Fibroblast of upper back skin (primary cell): ENCODE data around the gene PDE7B.

Experiments
- DNase-seq: peaks from one replicate; pipeline ENCODE4 v3.0.0-alpha.2; 2013

The PDE7B gene

GRCh38 chr6:135851442-135852271 lies at the start of gene PDE7B:
Gene PDE7B (plus strand): TSS chr6:135851701.
- DNase-seq: peak; percentile 98

- DNase-seq: no peak
Observed at GRCh38 chr6:135801755-135802465, 49.6 kb upstream of the PDE7B start.

- no peak for DNase-seq
Observed at GRCh38 chr6:135810486-135810885, 41.0 kb upstream of the PDE7B start.

- no peak for DNase-seq
Observed at GRCh38 chr6:135811170-135811569, 40.3 kb upstream of the PDE7B start.

- peak; percentile 44 for DNase-seq
Observed at GRCh38 chr6:135811644-135812526, 39.6 kb upstream of the PDE7B start.

- DNase-seq: no peak
Observed at GRCh38 chr6:135813401-135813800, 38.1 kb upstream of the PDE7B start.

GRCh38 chr6:135814043-135814442 lies 37.5 kb upstream of the PDE7B start:
- DNase-seq: no peak

GRCh38 chr6:135815216-135815615 lies 36.3 kb upstream of the PDE7B start:
- DNase-seq: no peak

- DNase-seq: no peak
Observed at GRCh38 chr6:135817035-135817434, 34.5 kb upstream of the PDE7B start.

- no peak for DNase-seq
Observed at GRCh38 chr6:135819665-135820064, 31.8 kb upstream of the PDE7B start.

- DNase-seq: no peak
Observed at GRCh38 chr6:135820340-135820739, 31.2 kb upstream of the PDE7B start.

GRCh38 chr6:135823851-135824250 lies 27.6 kb upstream of the PDE7B start:
- DNase-seq: no peak

- DNase-seq: no peak
Observed at GRCh38 chr6:135826236-135826804, 25.2 kb upstream of the PDE7B start.

GRCh38 chr6:135828021-135828420 lies 23.5 kb upstream of the PDE7B start:
- DNase-seq: peak; percentile 75

GRCh38 chr6:135830452-135830881 lies 21.0 kb upstream of the PDE7B start:
- DNase-seq: peak; percentile 87

GRCh38 chr6:135831016-135831415 lies 20.5 kb upstream of the PDE7B start:
- DNase-seq: no peak

- DNase-seq: no peak
Observed at GRCh38 chr6:135832166-135832565, 19.3 kb upstream of the PDE7B start.

- no peak for DNase-seq
Observed at GRCh38 chr6:135833771-135834170, 17.7 kb upstream of the PDE7B start.

GRCh38 chr6:135837735-135838449 lies 13.6 kb upstream of the PDE7B start:
- DNase-seq: no peak

GRCh38 chr6:135839121-135839520 lies 12.4 kb upstream of the PDE7B start:
- no peak for DNase-seq

- no peak for DNase-seq
Observed at GRCh38 chr6:135842618-135843392, 8.7 kb upstream of the PDE7B start.
